Measurements from ENCODE around the gene AK9. TPM values are rescaled to one million over a fixed set of nuclear protein-coding genes. Genes with fewer than 3 reads are reported as not detected.

AK9 gene
- total RNA-seq, 1 experiment from 2014 or later, result 1.7 TPM

- no peaks in the 10 kb centered on the region for H3K79me2 ChIP-seq (ENCODE audit: low read length)
- H3K36me3 ChIP-seq (ENCODE audit: low read depth, low read length), result no peaks in the 10 kb centered on the region
- intact Hi-C loops (cut with micrococcal nuclease), result no loop called here
- no peak overlapping the region for H3K4me3 ChIP-seq (ENCODE audit: low read length)
- H3K9me2 ChIP-seq (replicated peaks; ENCODE audit: low read length), result no peaks in the 10 kb centered on the region
- no peaks in the 10 kb centered on the region for H3K27me3 ChIP-seq (ENCODE audit: low read length)
- no peaks in the 10 kb centered on the region for H4K20me1 ChIP-seq (ENCODE audit: low read length)
- BruUV-seq (replicated peaks), result no TSS peak
- no peak for ATAC-seq
- no peak overlapping the region for H3K9ac ChIP-seq (ENCODE audit: low read length)
- H3F3A ChIP-seq (ENCODE audit: low read length, unreplicated experiment), result no peaks in the 10 kb centered on the region
- no peaks in the 10 kb centered on the region for H3K9me3 ChIP-seq (ENCODE audit: low read length)
- no peak for TF ChIP-seq CTCF (conservative IDR thresholded peaks at IDR 0.05; ENCODE audit: low read depth, low read length)
- no peak for TF ChIP-seq EZH2phosphoT487 (IDR thresholded peaks at IDR 0.05; ENCODE audit: borderline replicate concordance, low read length)
- no peak for TF ChIP-seq EZH2 (IDR thresholded peaks at IDR 0.05; ENCODE audit: low read length, unreplicated experiment)
- H3K4me2 ChIP-seq (ENCODE audit: low read length), result no peak overlapping the region
- no peak overlapping the region for H2AFZ ChIP-seq (ENCODE audit: low read length)
- no peaks in the 10 kb centered on the region for H3K4me1 ChIP-seq (ENCODE audit: insufficient read depth, low read length)
- ChIA-PET POLR2A (ENCODE audit: unreplicated experiment) (no interaction called here), CTCF (no interaction called here)
- no peak for DNase-seq
- H3K27ac ChIP-seq (ENCODE audit: low read length), result no peak overlapping the region
Observed at GRCh38 chr6:109722011-109722410, 31.0 kb upstream of the AK9 start.

GRCh38 chr6:109720311-109720710 is 29.3 kb upstream of the AK9 start:
- Histone ChIP-seq H3K4me2 (ENCODE audit: low read length) (no peak overlapping the region), H3K4me1 (ENCODE audit: insufficient read depth, low read length) (no peaks in the 10 kb centered on the region), H3K9me3 (ENCODE audit: low read length) (no peaks in the 10 kb centered on the region), H3K9ac (ENCODE audit: low read length) (no peak overlapping the region), H3K27ac (ENCODE audit: low read length) (no peak overlapping the region), H3K36me3 (ENCODE audit: low read depth, low read length) (no peaks in the 10 kb centered on the region), H3F3A (ENCODE audit: low read length, unreplicated experiment) (no peaks in the 10 kb centered on the region), H3K9me2 (replicated peaks; ENCODE audit: low read length) (no peaks in the 10 kb centered on the region), H4K20me1 (ENCODE audit: low read length) (no peaks in the 10 kb centered on the region), H2AFZ (ENCODE audit: low read length) (no peak overlapping the region), H3K4me3 (ENCODE audit: low read length) (no peak overlapping the region), H3K79me2 (ENCODE audit: low read length) (no peaks in the 10 kb centered on the region), H3K27me3 (ENCODE audit: low read length) (no peaks in the 10 kb centered on the region)
- TF ChIP-seq EZH2phosphoT487 (IDR thresholded peaks at IDR 0.05; ENCODE audit: borderline replicate concordance, low read length) (no peak), CTCF (conservative IDR thresholded peaks at IDR 0.05; ENCODE audit: low read depth, low read length) (no peak), EZH2 (IDR thresholded peaks at IDR 0.05; ENCODE audit: low read length, unreplicated experiment) (no peak)
- no peak for DNase-seq
- BruUV-seq (replicated peaks), result no TSS peak
- POLR2A ChIA-PET (ENCODE audit: unreplicated experiment), result no interaction called here
- CTCF ChIA-PET, result interaction anchor here (0.5 kb wide), 1 partner anchor 40 kb away, joined by 3 read pairs; no protein-coding TSS in a partner anchor
- ATAC-seq, result no peak
- intact Hi-C loops (cut with micrococcal nuclease), result no loop called here

- H3K9me3 ChIP-seq (ENCODE audit: low read length), result no peaks in the 10 kb centered on the region
- no peak overlapping the region for H3K9ac ChIP-seq (ENCODE audit: low read length)
- ATAC-seq (no peak), DNase-seq (no peak)
- POLR2A ChIA-PET (ENCODE audit: unreplicated experiment), result no interaction called here
- H3K27ac ChIP-seq (ENCODE audit: low read length), result no peak overlapping the region
- intact Hi-C loops (cut with micrococcal nuclease), result no loop called here
- H3K9me2 ChIP-seq (replicated peaks; ENCODE audit: low read length), result no peaks in the 10 kb centered on the region
- H4K20me1 ChIP-seq (ENCODE audit: low read length), result no peaks in the 10 kb centered on the region
- H3K4me2 ChIP-seq (ENCODE audit: low read length), result no peak overlapping the region
- no peaks in the 10 kb centered on the region for H3F3A ChIP-seq (ENCODE audit: low read length, unreplicated experiment)
- BruUV-seq (replicated peaks), result no TSS peak
- CTCF ChIA-PET, result no interaction called here
- H3K79me2 ChIP-seq (ENCODE audit: low read length), result no peaks in the 10 kb centered on the region
- TF ChIP-seq EZH2phosphoT487 (IDR thresholded peaks at IDR 0.05; ENCODE audit: borderline replicate concordance, low read length), result no peak
- no peak for TF ChIP-seq EZH2 (IDR thresholded peaks at IDR 0.05; ENCODE audit: low read length, unreplicated experiment)
- no peak for TF ChIP-seq CTCF (conservative IDR thresholded peaks at IDR 0.05; ENCODE audit: low read depth, low read length)
- H3K27me3 ChIP-seq (ENCODE audit: low read length), result no peaks in the 10 kb centered on the region
- no peaks in the 10 kb centered on the region for H3K36me3 ChIP-seq (ENCODE audit: low read depth, low read length)
- no peak overlapping the region for H2AFZ ChIP-seq (ENCODE audit: low read length)
- H3K4me1 ChIP-seq (ENCODE audit: insufficient read depth, low read length), result no peaks in the 10 kb centered on the region
- no peak overlapping the region for H3K4me3 ChIP-seq (ENCODE audit: low read length)
Observed at GRCh38 chr6:109718991-109719390, 28.0 kb upstream of the AK9 start.

All from PC-3 (cell line).